GM19328 (cell line): ENCODE results near the gene FXYD7.
"Not testable (repeated sequence)": the region's sequence is repeated elsewhere in the genome, so short reads cannot be mapped to it uniquely, and the experiment has no call there.

Source experiments
- ATAC-seq: cut with Tn5 transposase; IDR thresholded peaks from one replicate; pipeline ENCODE4 v1.9.1; 2021; ENCODE audit warnings: mild to moderate bottlenecking, moderate library complexity; ENCODE audit not compliant: unreplicated experiment

The FXYD7 gene

GRCh38 chr19:35194012-35194984, 51.2 kb downstream of the FXYD7 start:
- no peak for ATAC-seq

GRCh38 chr19:35195830-35196229, 52.8 kb downstream of the FXYD7 start:
- no peak for ATAC-seq

GRCh38 chr19:35196861-35197260, 53.8 kb downstream of the FXYD7 start:
- not testable (repeated sequence) for ATAC-seq

- ATAC-seq, result no peak
These were observed 56.4 kb downstream of the FXYD7 start for GRCh38 chr19:35199481-35199880.

GRCh38 chr19:35202722-35203688, 60.0 kb downstream of the FXYD7 start:
- ATAC-seq, result no peak
